Progenitor cell of endocrine pancreas (in vitro differentiated cells): ENCODE results near the gene NTSR1. TPM values are rescaled to one million over a fixed set of nuclear protein-coding genes. Genes with fewer than 3 reads are reported as not detected.

Experiments used
- DNase-seq: peaks from one replicate; pipeline ENCODE4 v3.0.0; 2021; ENCODE audit warnings: low spot score; ENCODE audit not compliant: unreplicated experiment
- H3K27ac Mint-ChIP-seq: 2 replicates; pipeline ENCODE4 v1.8.0; 2021; ENCODE audit warnings: mild to moderate bottlenecking, moderate library complexity, mixed read lengths
- H3K27me3 Mint-ChIP-seq: 2 replicates; pipeline ENCODE4 v1.8.0; 2021; ENCODE audit warnings: mixed read lengths
- H3K36me3 Mint-ChIP-seq: 2 replicates; pipeline ENCODE4 v1.8.0; 2022; ENCODE audit warnings: mixed read lengths; ENCODE audit not compliant: insufficient read depth
- H3K4me1 Mint-ChIP-seq: 2 replicates; pipeline ENCODE4 v1.8.0; 2021; ENCODE audit warnings: low read depth, mixed read lengths
- H3K4me3 Mint-ChIP-seq: 2 replicates; pipeline ENCODE4 v1.8.0; 2021; ENCODE audit warnings: low read depth, mild to moderate bottlenecking, moderate library complexity, mixed read lengths
- H3K9me3 Mint-ChIP-seq: 2 replicates; pipeline ENCODE4 v1.8.0; 2021; ENCODE audit warnings: low read depth, mixed read lengths
- total RNA-seq: library from RNA; stranded (reverse); gene quantifications from 2 replicates; pipeline ENCODE4 v1.2.1, GENCODE V29; 2021
- TF ChIP-seq, protein P1 (sequence below): fragments of 200-600 bp; sonication (generic); IDR thresholded peaks from one replicate; pipeline ENCODE4 v1.5.0; 2021; ENCODE audit warnings: antibody characterized with exemption, mild to moderate bottlenecking; ENCODE audit not compliant: unreplicated experiment

Gene NTSR1
- total RNA-seq, 1 donor from 2014 or later: not detected

DNA sequence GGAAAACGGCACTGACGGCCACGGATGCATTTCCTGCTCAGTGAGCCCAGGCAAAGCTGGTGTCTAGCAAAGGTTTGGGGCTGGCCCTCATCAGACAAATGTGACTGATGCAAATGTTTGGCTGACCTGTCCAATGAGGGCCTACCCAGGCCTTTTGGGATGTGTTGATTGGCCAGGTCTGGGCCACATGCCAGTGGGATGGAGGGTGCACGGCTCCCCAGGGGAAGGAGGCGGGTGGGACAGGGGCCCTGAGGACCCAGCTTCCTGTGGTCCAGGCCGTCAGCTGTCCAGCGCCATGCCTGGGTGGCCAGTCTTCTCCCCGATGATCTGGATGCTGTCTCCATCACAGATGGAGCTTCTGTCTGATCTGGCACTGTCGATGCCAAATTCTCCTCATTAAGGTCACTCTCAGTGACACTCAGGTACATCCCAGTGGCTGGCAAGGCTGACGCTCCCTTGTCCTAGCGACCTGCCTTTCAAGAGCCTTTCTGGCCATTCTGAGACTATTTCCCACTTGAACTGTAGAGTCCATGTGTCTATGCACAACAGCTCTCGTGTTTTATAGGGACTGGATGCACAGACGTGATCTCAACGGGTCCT lies 43.0 kb downstream of the NTSR1 start:
- Mint-ChIP-seq H3K36me3 (no peaks in the 10 kb centered on the region), H3K4me3 (no peak overlapping the region), H3K4me1 (no peaks in the 10 kb centered on the region), H3K27me3 (peaks cover 21% of the 10 kb centered on the region), H3K9me3 (peaks cover 3% of the 10 kb centered on the region), H3K27ac (no peak overlapping the region)
- DNase-seq: no peak
- TF ChIP-seq, protein P1, sequence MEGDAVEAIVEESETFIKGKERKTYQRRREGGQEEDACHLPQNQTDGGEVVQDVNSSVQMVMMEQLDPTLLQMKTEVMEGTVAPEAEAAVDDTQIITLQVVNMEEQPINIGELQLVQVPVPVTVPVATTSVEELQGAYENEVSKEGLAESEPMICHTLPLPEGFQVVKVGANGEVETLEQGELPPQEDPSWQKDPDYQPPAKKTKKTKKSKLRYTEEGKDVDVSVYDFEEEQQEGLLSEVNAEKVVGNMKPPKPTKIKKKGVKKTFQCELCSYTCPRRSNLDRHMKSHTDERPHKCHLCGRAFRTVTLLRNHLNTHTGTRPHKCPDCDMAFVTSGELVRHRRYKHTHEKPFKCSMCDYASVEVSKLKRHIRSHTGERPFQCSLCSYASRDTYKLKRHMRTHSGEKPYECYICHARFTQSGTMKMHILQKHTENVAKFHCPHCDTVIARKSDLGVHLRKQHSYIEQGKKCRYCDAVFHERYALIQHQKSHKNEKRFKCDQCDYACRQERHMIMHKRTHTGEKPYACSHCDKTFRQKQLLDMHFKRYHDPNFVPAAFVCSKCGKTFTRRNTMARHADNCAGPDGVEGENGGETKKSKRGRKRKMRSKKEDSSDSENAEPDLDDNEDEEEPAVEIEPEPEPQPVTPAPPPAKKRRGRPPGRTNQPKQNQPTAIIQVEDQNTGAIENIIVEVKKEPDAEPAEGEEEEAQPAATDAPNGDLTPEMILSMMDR: no peak

DNA sequence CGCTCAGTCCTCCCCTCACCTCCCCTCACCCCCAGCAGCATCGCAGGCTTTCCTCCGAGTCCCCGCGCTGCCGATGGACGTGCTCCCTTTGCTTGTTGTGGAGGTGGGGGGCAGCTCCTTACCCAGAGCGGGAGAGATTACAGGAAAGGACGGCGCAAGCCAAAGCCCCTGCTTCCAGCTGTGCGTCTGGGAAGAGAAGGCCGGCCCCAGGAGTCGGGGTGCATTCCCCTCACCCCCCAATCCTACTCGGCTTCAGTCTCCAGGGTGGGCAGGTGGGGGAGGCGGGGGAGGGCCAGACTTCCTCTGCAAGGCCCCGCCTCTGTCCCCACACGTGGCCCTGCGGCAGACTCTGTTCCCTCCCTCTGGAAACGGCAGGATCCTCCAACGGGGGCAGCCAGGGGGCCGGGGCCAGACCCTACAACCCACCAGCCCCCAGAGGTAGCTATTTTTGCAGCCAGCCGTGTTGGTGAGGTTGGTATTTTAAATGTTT lies 43.6 kb downstream of the NTSR1 start:
- no peak overlapping the region for H3K27ac Mint-ChIP-seq
- H3K4me3 Mint-ChIP-seq: no peak overlapping the region

DNA sequence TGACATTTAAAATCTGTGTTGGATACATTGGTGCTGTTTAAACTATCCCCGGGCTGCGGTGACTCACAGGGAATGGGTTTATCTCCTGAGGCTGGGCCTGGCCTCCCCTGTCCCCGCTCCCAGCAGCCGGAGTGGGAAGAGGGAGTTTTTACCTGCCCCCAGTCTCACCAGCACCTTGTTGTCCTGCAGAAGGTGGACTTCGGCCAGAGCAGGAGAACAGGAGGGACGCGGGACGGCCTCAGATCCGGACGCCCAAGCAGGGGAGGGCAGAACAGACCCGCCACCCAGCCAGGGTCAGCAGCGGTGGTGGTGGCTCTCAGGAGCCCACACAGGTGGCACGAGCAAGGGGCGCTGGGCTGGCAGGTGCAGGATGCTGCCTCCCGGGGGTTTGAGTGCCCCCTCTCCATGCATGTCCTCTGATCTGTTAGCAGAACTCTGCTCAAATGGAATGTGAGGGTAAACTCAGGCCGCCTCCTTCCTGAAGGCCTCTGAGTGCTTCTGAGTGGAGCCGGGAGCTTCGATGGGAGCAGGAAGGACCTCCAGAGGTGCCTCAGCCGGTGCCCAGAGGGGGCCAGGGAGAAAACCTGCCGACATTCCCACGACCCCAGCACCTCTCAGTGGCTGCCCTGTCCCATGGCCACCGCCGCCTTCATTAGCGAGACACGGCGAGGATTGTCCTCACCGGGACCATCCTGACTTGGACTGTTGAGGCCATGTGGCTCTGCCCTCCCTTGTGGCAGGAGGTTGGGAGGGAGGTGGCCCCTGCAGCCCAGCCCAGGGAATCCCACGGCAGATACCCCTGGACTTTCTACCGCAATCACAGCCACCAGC lies 44.2 kb downstream of the NTSR1 start:
- Mint-ChIP-seq H3K4me3 (no peak overlapping the region), H3K36me3 (no peaks in the 10 kb centered on the region), H3K27me3 (peaks cover 30% of the 10 kb centered on the region), H3K9me3 (peaks cover 3% of the 10 kb centered on the region), H3K4me1 (no peaks in the 10 kb centered on the region), H3K27ac (no peak overlapping the region)
- no peak for DNase-seq
- TF ChIP-seq, protein P1: no peak

More for the DNA sequence above, 43.6 kb downstream of the NTSR1 start:
- Mint-ChIP-seq H3K4me1 (no peaks in the 10 kb centered on the region), H3K27me3 (peaks cover 25% of the 10 kb centered on the region), H3K36me3 (no peaks in the 10 kb centered on the region), H3K9me3 (peaks cover 3% of the 10 kb centered on the region)
- TF ChIP-seq, protein P1: no peak
- DNase-seq: no peak

DNA sequence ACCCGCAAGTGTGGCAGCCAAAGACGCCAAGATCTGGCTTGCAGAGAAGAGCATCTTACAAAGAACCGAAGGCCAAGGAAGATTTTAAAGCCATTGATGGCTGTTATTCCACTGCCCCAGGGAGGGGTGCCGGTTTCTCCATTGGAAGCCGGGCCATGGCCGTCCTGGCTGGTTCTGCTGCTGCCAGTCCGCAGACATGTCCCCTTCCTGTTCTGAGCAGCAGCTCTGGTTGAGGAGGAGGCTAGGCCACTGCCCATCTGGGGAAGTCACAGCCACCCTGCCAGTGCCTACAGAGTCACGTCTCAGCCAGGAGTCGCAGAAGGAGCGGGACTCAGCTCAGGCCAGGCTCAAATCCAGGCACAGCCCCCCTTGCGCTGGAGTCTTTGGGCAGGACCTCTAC lies 45.0 kb downstream of the NTSR1 start:
- no peak for DNase-seq
- no peaks in the 10 kb centered on the region for H3K4me1 Mint-ChIP-seq
- H3K27me3 Mint-ChIP-seq: peaks cover 30% of the 10 kb centered on the region

More for the DNA sequence above, 45.0 kb downstream of the NTSR1 start:
- H3K27ac Mint-ChIP-seq: no peak overlapping the region
- no peaks in the 10 kb centered on the region for H3K36me3 Mint-ChIP-seq
- TF ChIP-seq, protein P1: no peak
- peak overlapping the region; percentile 33 for H3K4me3 Mint-ChIP-seq
- no peaks in the 10 kb centered on the region for H3K9me3 Mint-ChIP-seq
